ENCODE results near the gene HHATL. TPM values are rescaled to one million over a fixed set of nuclear protein-coding genes. Genes with fewer than 3 reads are reported as not detected.

Gene HHATL
- total RNA-seq, 1 donor from 2014 or later: not detected

DNA sequence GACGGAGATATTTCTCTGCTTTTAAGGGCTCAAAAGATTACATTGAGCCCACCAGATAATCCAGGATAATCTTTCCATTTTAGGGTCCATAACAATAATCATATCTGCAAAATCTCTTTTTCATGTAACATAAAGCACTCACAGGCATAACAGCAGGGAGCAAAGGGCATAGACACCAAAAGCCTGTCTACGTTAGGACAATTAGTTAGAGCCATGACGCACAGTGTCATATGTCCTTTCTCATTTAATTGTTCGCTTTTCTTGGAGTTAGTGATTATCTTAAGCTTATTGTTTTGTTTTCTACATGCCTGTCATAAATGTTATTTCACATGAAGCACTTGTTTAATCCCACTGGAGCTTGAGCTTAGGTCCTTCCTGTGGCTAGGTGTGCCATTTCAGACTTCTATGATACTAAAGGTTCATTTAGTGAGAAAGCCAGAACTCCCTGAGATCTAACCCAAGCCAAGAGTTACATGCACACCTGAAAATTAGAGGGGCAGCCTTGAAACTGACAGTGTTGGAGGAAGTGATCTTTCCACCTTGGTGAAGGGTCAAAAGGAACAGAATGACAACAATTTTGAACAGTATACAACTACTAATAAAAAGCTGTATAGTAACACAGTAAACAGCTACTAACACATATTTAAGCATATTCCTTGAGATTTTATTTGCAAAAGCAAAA, 11.7 kb upstream of the HHATL start:
- FAIRE-seq (no peak), DNase-seq (ENCODE audit: low spot score in 2 of 2) (no peak)

DNA sequence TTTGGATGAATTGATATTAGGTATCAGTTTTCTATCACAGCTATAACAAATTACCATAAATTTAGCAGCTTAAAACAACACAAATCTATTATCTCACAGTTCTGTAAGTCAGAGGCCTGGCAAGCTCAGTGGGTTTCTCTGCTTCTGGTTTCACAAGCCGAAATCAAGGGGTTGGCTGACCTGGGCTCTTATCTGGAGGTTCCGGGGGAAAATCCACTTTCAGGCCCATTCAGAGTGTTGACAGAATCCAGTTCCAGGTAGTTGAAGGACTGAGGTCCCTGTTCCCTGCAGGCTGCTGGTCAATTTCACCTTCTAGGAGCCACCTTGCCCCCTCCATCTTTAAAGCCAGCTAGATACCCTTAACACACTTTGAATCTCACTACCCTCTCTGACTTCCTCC, 11.1 kb upstream of the HHATL start:
- FAIRE-seq (no peak), DNase-seq (ENCODE audit: low spot score in 2 of 2) (no peak)

DNA sequence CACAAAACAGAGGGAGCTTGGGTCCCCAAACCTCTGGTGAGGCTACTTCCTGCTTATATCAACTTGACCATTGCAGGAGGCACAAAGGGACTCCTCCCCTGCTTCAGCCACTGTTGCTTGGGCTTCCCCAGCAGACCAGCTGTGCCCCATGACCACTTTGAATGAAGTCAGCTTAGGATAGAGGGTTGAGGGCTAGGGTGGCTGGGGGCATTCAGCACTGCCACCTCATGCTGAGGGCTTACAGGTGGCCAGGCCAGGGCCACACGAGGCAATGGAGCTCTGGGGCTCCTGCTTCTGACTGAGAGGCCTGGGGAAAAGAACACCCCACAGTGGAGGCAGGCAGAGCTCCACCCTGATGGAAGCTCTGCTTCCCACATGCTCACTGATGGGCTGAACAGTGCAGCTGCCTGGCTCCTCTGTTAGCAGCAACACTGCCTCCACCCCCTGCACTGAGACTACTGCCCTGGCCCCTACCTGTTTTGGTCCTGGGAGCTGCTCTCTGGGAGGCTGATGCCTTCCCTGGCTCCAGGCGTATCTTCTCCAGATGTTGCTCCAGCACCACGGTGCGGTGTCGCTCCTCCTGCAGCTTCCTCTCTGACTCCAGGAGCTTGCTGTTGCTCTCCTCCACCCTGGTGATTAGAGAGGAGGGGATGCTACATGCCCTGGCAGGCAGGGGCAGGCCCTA, 10.2 kb upstream of the HHATL start:
- no peak for FAIRE-seq

DNA sequence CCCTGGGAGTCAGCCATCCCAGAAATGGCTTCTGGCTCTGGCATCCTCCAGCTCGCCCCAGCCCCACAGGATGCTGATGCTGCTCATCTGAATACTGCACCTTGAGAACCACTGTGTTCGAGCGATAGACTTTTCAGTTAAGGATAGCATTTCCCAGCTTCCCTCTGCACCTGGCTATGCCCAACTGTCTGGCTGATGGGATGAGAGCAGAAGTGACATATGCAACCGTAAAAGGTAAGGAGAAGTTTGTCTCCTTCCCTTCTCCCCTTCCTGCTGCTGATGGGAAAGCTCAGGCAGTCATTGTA, 9.7 kb upstream of the HHATL start:
- no peak for DNase-seq (ENCODE audit: low spot score in 2 of 2)
- no peak for FAIRE-seq

More for the DNA sequence above, 10.2 kb upstream of the HHATL start:
- DNase-seq (ENCODE audit: low spot score in 2 of 2): no peak

DNA sequence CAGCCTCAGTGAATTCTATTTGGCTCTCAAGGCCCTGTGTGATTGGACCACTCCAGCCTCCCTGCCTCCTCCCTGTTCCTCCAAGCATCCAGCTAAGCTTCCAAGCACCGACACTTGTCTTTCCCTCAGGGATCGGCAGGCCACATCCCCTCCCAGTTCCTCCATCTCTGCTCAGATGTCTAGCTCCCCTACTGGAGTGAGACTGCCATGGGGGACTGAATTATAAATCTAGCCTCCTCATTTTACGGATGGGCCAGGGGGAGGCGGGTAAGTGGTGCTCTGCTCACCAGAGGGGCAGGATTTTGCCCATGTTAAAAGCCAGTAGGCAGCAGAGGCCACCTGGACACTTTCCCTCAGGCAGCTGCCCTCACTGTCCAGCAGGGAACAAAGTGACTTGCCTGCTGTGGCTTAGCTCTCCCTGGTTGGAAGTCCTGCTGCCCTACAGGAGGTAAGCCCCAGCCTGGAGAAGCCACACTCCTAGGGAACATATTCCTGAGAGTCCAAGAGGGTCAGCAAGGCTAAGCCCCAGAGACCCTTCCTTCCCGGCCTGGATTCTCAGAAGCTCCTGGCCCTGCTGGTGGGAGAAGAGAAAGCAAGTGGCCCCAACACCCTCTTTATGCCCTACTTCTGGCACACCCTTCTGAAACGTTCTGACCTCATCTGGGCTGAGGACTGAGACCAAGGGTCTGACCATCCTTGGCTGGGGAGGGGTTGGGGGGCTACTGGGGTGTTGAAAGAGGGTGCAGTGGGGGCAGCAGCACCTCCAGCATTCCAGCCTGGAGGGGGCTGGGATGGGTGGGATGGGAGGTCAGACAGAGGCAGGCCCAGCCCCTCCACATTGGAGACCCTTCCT, 9.1 kb upstream of the HHATL start:
- DNase-seq (ENCODE audit: low spot score in 2 of 2) (no peak), FAIRE-seq (no peak)

DNA sequence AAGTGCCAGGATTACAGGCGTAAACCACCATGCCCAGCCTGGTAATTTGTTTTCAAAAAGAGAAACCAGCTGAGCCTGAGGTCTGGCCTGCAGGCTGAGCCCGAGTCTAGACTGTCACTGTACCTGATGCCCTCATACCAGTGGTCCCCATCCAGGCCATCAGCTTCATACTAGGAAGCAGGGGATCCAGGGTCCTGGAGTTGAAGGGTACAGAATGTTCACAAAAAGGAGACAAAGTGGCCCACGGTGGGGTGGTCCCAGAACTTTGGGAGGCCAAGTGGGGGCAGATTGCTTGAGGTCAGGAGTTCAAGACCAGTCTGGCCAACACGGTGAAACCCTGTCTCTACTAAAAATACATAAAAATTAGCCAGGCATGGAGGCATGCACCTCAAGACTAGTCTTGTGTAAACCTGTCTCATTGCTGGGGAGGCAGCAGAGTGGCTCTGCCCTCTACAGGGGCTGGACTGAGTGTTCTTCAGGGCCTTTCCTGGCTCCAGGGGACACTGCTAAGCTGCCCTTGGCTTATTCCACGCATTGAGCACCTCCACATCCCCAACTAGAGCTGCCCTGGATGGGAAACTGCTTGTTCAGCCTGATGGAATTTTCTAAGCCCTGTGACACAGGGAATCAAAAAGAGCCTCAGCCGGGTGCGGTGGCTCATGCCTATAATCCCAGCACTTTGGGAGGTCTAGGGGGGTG, 7.9 kb upstream of the HHATL start:
- DNase-seq (ENCODE audit: low spot score in 2 of 2) (no peak), FAIRE-seq (no peak)

DNA sequence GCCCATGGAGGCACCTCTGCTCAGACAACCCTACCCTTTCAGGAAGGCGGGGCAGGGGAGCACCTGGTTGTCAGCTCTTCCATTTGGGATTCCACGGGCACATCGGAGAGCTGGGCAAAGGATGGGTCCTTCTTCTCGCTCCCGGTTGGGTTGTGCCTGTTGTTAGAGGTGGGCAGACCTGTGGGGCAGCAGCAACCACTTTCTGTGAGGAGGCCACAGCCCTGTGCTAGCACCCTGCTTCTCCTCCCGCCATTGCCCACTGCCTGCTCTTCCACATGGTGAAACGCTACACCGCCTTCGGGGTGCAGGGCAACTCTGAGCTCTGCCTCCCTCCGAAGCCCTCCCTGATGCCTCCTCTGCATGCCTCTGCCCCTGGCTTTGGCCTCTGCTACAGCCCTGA, 7.0 kb upstream of the HHATL start:
- FAIRE-seq: no peak
- peak in 1 of 2 donors; percentile 1 for DNase-seq (ENCODE audit: low spot score in 2 of 2)

DNA sequence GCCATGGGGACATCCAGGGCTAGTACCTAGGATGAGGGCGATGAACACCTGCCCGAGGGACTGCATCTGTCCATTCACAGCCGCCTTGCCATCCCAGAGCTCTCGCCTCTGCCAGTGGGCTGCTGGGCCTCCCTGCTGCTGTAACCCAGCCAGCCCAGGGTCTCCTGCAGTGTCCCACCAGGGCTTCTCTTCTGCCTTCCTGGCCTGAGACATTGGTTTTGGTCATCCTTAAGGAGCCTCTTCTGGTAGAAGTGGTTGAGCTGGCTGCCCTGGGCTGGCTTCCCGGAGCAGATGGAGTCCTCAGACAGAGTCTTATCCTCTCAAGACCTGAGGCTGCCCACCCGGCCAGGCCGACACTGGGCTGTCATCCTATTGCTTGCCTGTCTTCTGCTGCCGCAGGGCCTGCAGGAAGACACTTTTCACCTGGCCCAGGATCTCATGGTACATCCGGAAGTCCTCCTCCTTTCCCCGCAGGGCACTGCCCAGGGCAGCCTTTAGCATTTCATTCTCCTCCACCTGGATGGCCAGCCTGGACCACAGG, 6.1 kb upstream of the HHATL start:
- DNase-seq (ENCODE audit: low spot score in 2 of 2) (peak in 1 of 2 donors; percentile 1), FAIRE-seq (no peak)

DNA sequence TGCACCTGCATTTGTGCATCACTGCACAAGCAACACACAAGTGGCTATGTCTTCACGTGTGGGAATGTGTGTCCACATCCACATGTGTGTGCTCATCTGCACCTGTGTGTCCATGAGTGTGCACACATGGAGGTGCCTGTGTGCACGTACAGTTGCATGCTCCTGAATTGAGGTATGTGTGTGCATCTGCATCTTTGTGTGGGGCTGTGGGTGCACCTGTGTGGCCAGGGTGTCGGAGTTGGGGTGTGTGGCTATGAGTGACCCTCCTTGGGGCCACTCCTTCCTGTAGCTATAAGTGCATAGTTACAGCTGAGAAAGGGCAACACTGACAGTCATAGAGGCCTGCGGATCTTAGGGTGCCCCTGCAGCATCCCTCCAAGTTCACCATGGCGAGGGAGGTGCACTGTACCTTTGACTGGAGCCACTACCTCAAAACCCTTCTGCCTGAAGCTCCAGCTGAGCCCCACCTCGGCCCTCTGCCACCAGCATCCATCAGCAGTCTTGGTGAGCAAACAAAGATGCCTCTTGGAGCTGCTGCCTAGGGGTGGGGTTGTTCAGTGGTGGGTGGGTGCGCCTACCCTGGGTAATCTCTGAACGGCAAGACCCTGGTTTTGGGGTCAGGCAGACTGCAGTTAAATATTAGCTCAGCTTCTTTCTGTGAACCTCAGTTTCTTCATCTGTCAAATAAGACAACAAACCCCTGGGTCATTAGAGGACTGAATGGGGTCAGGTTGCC, 5.2 kb upstream of the HHATL start:
- DNase-seq (ENCODE audit: low spot score in 2 of 2): no peak
- FAIRE-seq: no peak

DNA sequence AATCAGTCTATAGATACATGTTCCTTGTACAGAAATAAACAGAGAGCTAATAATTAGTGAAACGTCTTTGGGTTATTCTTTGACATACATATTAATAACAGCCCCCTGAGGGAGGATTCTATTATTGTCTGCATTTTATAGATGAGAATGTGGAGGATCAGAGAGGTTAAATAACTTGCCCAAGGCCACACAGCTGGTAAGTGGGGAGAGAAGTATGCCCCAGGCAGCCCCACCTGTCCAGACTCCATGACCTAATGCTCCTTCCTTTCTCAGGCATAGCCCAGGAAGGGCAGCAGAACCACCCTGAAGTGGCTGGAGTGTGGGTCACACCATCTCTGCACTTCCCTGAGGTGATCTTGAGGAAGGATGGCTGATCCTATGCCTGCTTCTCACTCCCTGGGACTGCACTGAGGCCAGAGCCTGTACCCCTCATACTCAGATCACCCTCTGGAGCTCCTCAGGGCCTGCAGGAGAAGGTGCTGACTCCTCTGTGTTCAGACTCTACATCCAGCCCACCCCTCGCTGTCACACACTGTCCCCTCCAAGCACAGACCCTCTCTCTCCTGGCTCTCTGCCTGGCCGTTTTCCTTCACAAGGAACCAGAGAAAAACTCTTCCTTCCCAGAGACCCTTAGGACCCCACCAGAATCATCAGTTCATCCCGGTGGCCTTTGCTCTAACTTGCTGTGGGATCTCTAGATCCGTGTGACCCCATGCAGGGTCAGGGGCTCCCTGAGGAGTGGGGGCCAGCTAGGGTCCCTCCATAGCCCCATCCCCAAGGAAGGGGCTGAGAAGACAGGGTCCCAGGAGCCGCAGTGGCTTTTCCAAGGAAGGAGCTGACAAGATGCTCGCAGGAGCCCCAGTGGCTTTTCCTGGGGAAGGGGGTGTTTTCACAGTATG, 4.4 kb upstream of the HHATL start:
- FAIRE-seq (no peak), DNase-seq (ENCODE audit: low spot score in 2 of 2) (peak in 1 of 2 donors; percentile 2)

DNA sequence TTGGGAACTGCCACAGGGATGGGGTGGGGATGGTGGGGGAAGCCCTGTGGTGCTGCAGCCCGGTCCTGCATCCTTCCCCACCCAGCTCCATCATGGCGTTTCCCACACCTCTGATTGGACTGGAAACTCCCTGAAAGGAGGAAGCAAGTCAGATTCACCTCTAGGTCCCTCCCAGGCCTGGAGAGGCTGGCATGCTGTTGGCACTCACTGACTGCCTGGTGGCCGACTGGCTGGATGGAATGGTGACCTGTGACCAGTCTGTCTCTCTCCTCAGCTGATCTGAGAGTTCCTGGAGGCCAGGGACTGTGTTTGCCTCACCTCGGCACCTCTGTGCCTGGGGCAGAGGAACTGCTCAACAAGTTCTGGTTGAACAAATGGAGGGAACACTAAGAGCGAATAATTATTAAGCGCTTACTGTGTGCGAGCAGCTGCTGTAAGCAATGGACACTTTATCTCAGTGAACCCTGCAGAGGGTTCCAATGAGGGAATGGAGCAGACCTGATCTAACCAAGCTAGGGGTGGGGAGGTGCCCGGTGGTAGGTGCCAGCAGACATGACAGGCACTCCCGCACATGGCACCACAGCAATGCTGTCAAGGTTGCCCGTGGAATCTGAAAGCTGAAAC, 3.5 kb upstream of the HHATL start:
- FAIRE-seq (no peak), DNase-seq (ENCODE audit: low spot score in 2 of 2) (peak in 1 of 2 donors; percentile 3)

DNA sequence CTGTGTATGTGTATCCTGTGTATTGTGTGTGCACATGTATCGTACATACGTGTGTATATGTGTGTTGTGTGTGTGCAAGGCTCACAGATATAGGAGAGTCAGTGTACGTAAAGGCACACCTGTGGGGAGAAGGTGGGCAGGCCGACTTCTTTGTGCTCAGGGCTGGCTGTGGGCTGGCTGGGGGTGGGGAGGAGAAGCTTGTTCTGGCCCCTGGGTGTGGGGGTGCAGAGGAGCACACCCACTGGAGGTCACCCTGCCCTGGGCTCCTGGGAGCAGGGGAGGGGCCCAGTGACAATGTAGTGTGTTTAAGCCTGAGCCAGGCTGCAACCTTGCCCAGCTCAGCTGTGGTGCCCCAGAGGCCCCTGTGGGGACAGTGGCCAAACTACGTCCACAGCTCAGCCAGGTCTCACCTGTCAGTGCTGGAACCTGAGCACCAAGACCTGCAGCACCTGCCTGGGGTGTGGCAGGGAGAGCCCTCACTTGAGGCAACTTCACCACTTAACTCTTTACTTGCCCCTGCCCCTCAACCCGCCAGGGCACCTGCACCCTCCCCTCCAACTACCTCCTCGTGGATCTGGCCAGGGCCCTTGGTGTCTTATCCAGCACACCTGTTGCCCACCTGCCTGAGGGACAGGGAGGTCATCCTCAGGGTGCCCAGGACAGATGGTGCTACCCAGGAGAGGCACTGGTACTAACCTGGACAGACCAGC, 2.6 kb upstream of the HHATL start:
- no peak for FAIRE-seq
- peak in 1 of 2 donors; percentile 4 for DNase-seq (ENCODE audit: low spot score in 2 of 2)

DNA sequence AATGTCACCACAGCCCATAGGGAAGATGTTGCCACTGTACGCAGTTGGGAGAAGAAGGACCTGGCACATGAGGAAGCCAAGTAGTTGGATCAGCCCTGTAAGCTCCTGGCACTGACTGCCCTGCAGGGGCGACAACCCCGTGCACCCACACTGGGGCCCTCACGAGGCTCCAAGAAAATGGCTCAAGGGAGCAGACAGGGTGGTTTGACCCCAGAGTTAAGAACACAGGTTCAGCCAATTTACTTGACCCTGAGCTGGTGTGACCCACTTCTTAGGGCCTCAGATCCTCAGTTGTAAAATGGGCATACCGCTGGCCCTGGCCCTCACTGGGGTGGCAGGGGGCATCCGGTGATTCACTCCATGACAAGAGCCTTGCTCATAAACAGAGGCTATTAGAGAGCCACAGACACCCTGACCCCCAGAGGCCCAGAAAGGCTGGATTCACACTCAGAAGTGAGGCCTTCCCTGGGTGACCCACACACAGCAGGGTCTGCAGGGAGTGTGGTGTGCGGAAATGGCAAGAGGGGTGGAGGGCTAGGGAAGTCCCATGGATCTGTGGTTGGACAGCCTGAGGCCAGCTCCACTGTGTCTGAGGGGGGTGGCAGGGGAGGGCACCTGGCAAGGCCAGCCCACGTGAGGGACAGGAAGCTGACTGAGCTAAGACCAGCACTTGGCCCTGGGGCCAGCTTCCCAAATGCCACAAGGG, 1.7 kb upstream of the HHATL start:
- FAIRE-seq (no peak), DNase-seq (ENCODE audit: low spot score in 2 of 2) (peak in 1 of 2 donors; percentile 9)

DNA sequence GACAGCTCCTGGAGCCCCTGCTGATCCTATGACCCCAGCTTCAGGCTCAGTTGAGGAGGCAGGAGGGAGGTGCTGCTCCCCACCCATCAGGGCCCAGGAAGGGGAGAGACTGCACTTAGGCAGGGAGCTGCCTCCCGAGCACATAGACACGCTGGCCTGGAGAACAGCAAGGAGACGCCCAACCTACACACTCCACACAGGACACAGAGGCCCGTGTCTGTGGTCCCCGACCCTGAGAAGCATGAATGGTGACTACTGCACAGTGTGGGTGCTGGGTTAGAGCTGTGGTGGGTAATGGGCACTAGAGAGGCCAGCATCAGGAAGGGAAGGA, 1.1 kb upstream of the HHATL start:
- FAIRE-seq (no peak), DNase-seq (ENCODE audit: low spot score in 2 of 2) (peak in 1 of 2 donors; percentile 6)

DNA sequence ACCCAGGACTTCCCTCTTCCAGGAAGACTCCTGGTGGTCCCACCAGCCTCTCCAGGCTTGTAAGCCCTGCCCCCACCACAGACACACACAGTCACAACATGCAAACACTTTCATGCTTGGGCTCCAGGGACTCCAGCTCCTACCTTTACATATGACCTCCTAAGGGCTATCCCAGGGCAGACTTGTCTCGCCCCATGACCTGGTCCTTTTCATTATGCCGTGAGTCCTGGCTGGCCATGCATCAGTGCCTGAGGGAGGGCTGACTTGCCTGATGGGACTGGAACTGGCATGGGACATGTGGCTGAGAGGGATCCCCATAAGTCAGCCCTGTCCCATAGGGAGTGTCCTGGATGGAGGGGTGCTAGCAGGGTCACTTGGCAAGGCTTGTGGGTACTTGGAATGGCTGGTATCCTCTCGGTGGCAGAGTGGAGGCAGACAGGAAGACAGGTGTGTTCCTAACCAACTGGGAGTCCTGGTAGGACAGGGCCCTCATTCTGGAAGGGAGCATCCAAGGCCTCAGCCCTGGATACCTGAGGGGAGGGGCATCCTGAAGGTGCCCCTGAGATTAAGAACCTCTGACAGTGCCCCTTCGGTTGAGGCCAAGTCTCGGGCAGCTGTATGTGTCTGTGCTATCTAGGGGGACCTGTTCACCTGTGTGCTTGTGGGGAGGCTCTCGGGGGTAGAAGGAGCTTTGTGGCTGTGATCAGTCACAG, 540 bp upstream of the HHATL start:
- no peak for DNase-seq (ENCODE audit: low spot score in 2 of 2)

DNA sequence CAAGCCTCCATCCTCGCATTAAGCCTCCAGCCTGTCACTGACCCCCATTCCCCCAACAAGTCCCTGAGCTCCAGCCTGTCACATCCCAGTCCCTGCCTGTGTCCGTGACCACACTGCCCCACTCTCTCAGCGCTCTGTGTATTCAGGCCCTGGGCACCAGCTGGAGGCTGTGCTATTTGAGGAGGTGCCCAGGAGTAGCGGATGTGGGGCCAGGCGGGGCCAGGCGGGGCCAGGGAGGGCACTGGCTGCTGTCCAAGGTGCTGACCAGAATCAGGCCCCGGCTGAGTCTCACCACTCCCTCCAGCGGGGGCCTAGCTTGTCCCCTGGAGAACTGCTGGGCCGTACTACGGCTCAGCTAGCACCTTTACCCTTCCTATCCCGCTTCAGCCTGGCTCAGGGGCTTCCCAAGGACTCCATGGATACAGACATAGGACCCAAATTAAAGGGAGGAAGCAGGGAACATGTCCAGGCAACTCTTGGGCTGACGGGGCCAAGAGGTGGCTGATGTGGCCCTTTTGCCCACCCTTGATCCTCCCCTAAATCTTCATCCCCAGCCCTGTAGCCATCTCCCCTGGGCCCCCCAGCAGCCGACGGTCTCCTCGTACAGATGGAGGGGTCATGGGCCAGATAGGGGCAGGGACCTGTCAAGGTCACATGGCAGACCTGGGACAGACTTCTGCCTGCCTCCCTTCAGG, 1.1 kb downstream of the HHATL start:
- FAIRE-seq: no peak
- DNase-seq (ENCODE audit: low spot score in 2 of 2): peak in 1 of 2 donors; percentile 80

More for the DNA sequence above, 540 bp upstream of the HHATL start:
- FAIRE-seq: no peak

Measured in frontal cortex (tissue), 4 donors.